ENCODE data around the gene NEU1. TPM values are rescaled to one million over a fixed set of nuclear protein-coding genes. Genes with fewer than 3 reads are reported as not detected.

The NEU1 gene
- total RNA-seq, 1 donor from 2014 or later = 19.2 TPM

DNA sequence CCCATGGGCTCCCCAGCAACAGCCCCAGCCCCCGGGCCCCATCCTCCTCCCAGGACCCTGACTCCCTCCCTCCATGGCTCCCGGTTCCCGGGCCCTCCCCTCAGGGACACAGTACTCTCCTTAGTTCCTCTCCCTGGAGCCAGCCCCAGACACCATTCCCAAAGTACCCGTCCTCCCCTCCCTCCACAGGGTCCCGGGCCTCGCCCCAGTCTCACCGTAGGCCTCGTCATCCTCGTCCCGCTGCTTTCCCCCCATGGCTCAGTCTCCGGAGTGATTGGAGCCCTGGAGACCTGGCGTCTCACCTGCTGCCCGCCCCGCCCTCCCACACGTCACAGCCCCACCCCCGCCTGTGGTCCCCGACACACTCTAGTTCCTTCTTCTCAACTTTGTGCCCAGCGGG lies 16.1 kb upstream of the NEU1 start, which contains the start of gene SLC44A4:
Gene SLC44A4, minus strand, starts transcription at position 272 of the 400 bp plus-strand sequence. Its CDS starts 17 bp downstream, at position 255.
- no peak for DNase-seq
- no peaks in the 10 kb centered on the region for H3K9me3 Mint-ChIP-seq
- no peak within 1 kb of the TSS for H3K4me3 Mint-ChIP-seq
- H3K36me3 Mint-ChIP-seq (ENCODE audit: low read depth) = peaks cover 42% of the 10 kb centered on the region
- TF ChIP-seq, protein P1, sequence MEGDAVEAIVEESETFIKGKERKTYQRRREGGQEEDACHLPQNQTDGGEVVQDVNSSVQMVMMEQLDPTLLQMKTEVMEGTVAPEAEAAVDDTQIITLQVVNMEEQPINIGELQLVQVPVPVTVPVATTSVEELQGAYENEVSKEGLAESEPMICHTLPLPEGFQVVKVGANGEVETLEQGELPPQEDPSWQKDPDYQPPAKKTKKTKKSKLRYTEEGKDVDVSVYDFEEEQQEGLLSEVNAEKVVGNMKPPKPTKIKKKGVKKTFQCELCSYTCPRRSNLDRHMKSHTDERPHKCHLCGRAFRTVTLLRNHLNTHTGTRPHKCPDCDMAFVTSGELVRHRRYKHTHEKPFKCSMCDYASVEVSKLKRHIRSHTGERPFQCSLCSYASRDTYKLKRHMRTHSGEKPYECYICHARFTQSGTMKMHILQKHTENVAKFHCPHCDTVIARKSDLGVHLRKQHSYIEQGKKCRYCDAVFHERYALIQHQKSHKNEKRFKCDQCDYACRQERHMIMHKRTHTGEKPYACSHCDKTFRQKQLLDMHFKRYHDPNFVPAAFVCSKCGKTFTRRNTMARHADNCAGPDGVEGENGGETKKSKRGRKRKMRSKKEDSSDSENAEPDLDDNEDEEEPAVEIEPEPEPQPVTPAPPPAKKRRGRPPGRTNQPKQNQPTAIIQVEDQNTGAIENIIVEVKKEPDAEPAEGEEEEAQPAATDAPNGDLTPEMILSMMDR (IDR thresholded peaks at IDR 0.05) = no peak
- no peaks in the 10 kb centered on the region for H3K4me1 Mint-ChIP-seq
- H3K27ac Mint-ChIP-seq = no peak within 1 kb of the TSS
- no peaks in the 10 kb centered on the region for H3K27me3 Mint-ChIP-seq
- ChIA-PET CTCF (no interaction called here), POLR2A (interaction anchor here (0.6 kb wide), 1 partner anchor 46 kb away, joined by 3 read pairs; no protein-coding TSS in a partner anchor)
- intact Hi-C loops (cut with micrococcal nuclease) = no loop called here
- ATAC-seq (ENCODE audit: low read depth) = no peak

DNA sequence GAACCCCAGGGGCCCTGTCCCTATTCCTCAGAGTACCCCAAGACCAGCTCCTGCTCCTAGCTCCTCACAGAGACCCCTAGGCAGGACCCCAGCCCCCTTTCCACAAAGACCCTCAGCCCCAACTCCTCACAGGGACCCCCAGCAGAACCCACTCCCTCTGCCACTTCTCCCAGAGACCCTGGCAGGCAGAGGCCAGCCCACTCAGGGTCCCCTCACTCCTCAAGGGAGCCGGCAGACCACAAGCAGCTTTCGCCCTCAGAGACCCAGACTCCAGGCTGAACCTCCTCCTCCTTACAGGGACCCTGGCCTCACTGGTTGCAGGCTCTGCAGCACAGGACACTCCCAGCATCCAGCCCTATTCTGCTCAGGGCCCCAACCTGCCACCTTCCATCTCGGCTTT lies 15.6 kb upstream of the NEU1 start:
- Mint-ChIP-seq H3K36me3 (ENCODE audit: low read depth) (peaks cover 36% of the 10 kb centered on the region), H3K27ac (no peak overlapping the region), H3K4me1 (no peaks in the 10 kb centered on the region), H3K4me3 (no peak overlapping the region), H3K9me3 (no peaks in the 10 kb centered on the region), H3K27me3 (no peaks in the 10 kb centered on the region)
- intact Hi-C loops (cut with micrococcal nuclease) = no loop called here
- ATAC-seq (ENCODE audit: low read depth) = no peak
- CTCF ChIA-PET = no interaction called here
- DNase-seq = no peak
- TF ChIP-seq, protein P1 (IDR thresholded peaks at IDR 0.05) = no peak
- POLR2A ChIA-PET = interaction anchor here (0.6 kb wide), 1 partner anchor 45 kb away, joined by 3 read pairs; no protein-coding TSS in a partner anchor

- peaks cover 31% of the 10 kb centered on the region for H3K36me3 Mint-ChIP-seq (ENCODE audit: low read depth)
- no peaks in the 10 kb centered on the region for H3K4me1 Mint-ChIP-seq
- no peaks in the 10 kb centered on the region for H3K27me3 Mint-ChIP-seq
- H3K27ac Mint-ChIP-seq = no peak overlapping the region
- no peak overlapping the region for H3K4me3 Mint-ChIP-seq
- no peaks in the 10 kb centered on the region for H3K9me3 Mint-ChIP-seq
- POLR2A ChIA-PET = no interaction called here
- ATAC-seq (ENCODE audit: low read depth) (no peak), DNase-seq (no peak)
- intact Hi-C loops (cut with micrococcal nuclease) = no loop called here
- TF ChIP-seq, protein P1 (IDR thresholded peaks at IDR 0.05) = no peak
- CTCF ChIA-PET = no interaction called here
Observed at GRCh38 chr6:31877651-31878161, 15.1 kb upstream of the NEU1 start.

GRCh38 chr6:31877125-31877650 lies 14.6 kb upstream of the NEU1 start:
- Mint-ChIP-seq H3K27me3 (no peaks in the 10 kb centered on the region), H3K27ac (no peak overlapping the region), H3K4me1 (no peaks in the 10 kb centered on the region), H3K4me3 (no peak overlapping the region), H3K36me3 (ENCODE audit: low read depth) (peaks cover 26% of the 10 kb centered on the region), H3K9me3 (no peaks in the 10 kb centered on the region)
- DNase-seq (no peak), ATAC-seq (ENCODE audit: low read depth) (no peak)
- ChIA-PET POLR2A (no interaction called here), CTCF (no interaction called here)
- intact Hi-C loops (cut with micrococcal nuclease) = no loop called here
- TF ChIP-seq, protein P1 (IDR thresholded peaks at IDR 0.05) = no peak

- ATAC-seq (ENCODE audit: low read depth) = no peak
- intact Hi-C loops (cut with micrococcal nuclease) = no loop called here
- Mint-ChIP-seq H3K27ac (no peak overlapping the region), H3K4me1 (no peaks in the 10 kb centered on the region), H3K4me3 (no peak overlapping the region), H3K36me3 (ENCODE audit: low read depth) (peaks cover 20% of the 10 kb centered on the region), H3K9me3 (no peaks in the 10 kb centered on the region), H3K27me3 (no peaks in the 10 kb centered on the region)
- no peak for DNase-seq
- CTCF ChIA-PET = no interaction called here
- POLR2A ChIA-PET = no interaction called here
- TF ChIP-seq, protein P1 (IDR thresholded peaks at IDR 0.05) = no peak
Observed at GRCh38 chr6:31876357-31876756, 13.7 kb upstream of the NEU1 start.

Measured in activated B cell treated with CpG ODN at 0.5 μM for 24 hours (primary cell).